A549 (cell line): Measurements from ENCODE around the gene FSTL5. TPM values are rescaled to one million over a fixed set of nuclear protein-coding genes. Genes with fewer than 3 reads are reported as not detected.

Source experiments
- ATAC-seq, 2 experiments: fragments of 200-7000 bp in 1 of 2; fragments of >200 bp in 1 of 2; cut with Nextera tagmentation in 1 of 2; cut with Tn5 transposase in 1 of 2; 3 replicates each; pipeline versions ENCODE4 v1.8.0 to v1.9.1; 2018 to 2020; ENCODE audit warnings: mild to moderate bottlenecking in 1 of 2, moderate library complexity in 1 of 2
- CTCF ChIA-PET: fragments of 300-600 bp; sonication (Branson Sonifier 250); formaldehyde crosslinking; extraction: SDS; loops from one replicate; lab custom pipeline; 2021; ENCODE audit warnings: antibody characterized with exemption, inconsistent platforms; lab: Yijun Ruan, JAX
- POLR2A ChIA-PET: fragments of 350-600 bp; formaldehyde crosslinking; extraction: SDS; loops from one replicate; lab custom pipeline; 2021; ENCODE audit warnings: antibody characterized with exemption, inconsistent platforms; lab: Yijun Ruan, JAX
- DNase-seq, 2 experiments: peaks; one replicate each; pipeline versions ENCODE4 v3.0.0 to v3.0.0-alpha.2; 2011 to 2016; ENCODE audit warnings: low read depth in 1 of 2, low spot score in 1 of 2
- FAIRE-seq: peaks from 2 replicates; lab custom pipeline; 2011; peaks lifted over from hg19 to GRCh38; lab: Jason Lieb, UNC
- H3K27ac ChIP-seq, 2 experiments: fragments of >200 bp; sonication (Bioruptor Twin); formaldehyde crosslinking; 3 replicates each; pipeline ENCODE4 v1.5.1; 2016 to 2017
- H3K4me1 ChIP-seq: fragments of >200 bp; sonication (Bioruptor Twin); formaldehyde crosslinking; 3 replicates; pipeline ENCODE4 v1.6.1; 2016
- H3K4me2 ChIP-seq: fragments of >200 bp; sonication (Bioruptor Twin); formaldehyde crosslinking; 3 replicates; pipeline ENCODE4 v1.6.1; 2016
- H3K4me3 ChIP-seq: fragments of >200 bp; sonication (Bioruptor Twin); formaldehyde crosslinking; 3 replicates; pipeline ENCODE4 v1.5.1; 2016
- H3K9me3 ChIP-seq: fragments of >200 bp; sonication (Bioruptor Twin); formaldehyde crosslinking; 3 replicates; pipeline ENCODE4 v1.6.1; 2016
- CHD2 ChIP-seq: fragments of 150-350 bp; IDR thresholded peaks from 2 replicates; pipeline ENCODE4 v1.6.1; 2014; ENCODE audit warnings: low read length; ENCODE audit not compliant: partially characterized antibody
- CHD4 ChIP-seq: fragments of 200-600 bp; sonication (generic); IDR thresholded peaks from 2 replicates; pipeline ENCODE4 v1.6.1; 2016; ENCODE audit warnings: antibody characterized with exemption, mild to moderate bottlenecking, borderline replicate concordance
- EP300 ChIP-seq, 2 experiments: fragments of >200 bp; sonication (Bioruptor Twin); formaldehyde crosslinking; IDR thresholded peaks; 2 replicates in 1 of 2; 3 replicates in 1 of 2; pipeline ENCODE4 v1.6.1; 2016 to 2017
- FOSB ChIP-seq: fragments of 250-450 bp; sonication (Bioruptor Pico); IDR thresholded peaks from 2 replicates; pipeline ENCODE4 v1.5.0; 2020; ENCODE audit warnings: mild to moderate bottlenecking, moderate library complexity
- FOSL2 ChIP-seq, 2 experiments: fragments of 450-650 bp in 1 of 2; fragments of >200 bp in 1 of 2; sonication (Bioruptor Twin) in 1 of 2; formaldehyde crosslinking; IDR thresholded peaks; 2 replicates each; pipeline versions ENCODE4 v1.5.0 to v1.6.1; 2016 to 2020; ENCODE audit warnings: mild to moderate bottlenecking in 1 of 2, moderate library complexity in 1 of 2
- HDAC2 ChIP-seq: fragments of 200-600 bp; sonication (generic); IDR thresholded peaks from 2 replicates; pipeline ENCODE4 v1.6.1; 2016
- HOXB5 ChIP-seq: fragments of 250-450 bp; sonication (Bioruptor Pico); IDR thresholded peaks from 2 replicates; pipeline ENCODE4 v1.5.0; 2020; ENCODE audit warnings: mild to moderate bottlenecking, moderate library complexity
- JUN ChIP-seq, 2 experiments: fragments of >200 bp; sonication (Bioruptor Twin); formaldehyde crosslinking; IDR thresholded peaks; 2 replicates in 1 of 2; 3 replicates in 1 of 2; pipeline ENCODE4 v1.6.1; 2016 to 2017
- JUNB ChIP-seq: fragments of >200 bp; sonication (Bioruptor Twin); formaldehyde crosslinking; IDR thresholded peaks from 2 replicates; pipeline ENCODE4 v1.6.1; 2016
- MAZ ChIP-seq: fragments of 150-350 bp; IDR thresholded peaks from 2 replicates; pipeline ENCODE4 v1.6.1; 2014; ENCODE audit warnings: antibody characterized with exemption, low read depth, low read length, borderline replicate concordance
- POLR2A ChIP-seq: IDR thresholded peaks from 2 replicates; pipeline ENCODE4 v1.6.1; 2012; ENCODE audit warnings: mild to moderate bottlenecking, low read length
- RARB ChIP-seq: fragments of 250-450 bp; sonication (Bioruptor Pico); IDR thresholded peaks from 2 replicates; pipeline ENCODE4 v1.8.0; 2021; ENCODE audit warnings: mild to moderate bottlenecking, moderate library complexity
- SREBF2 ChIP-seq: fragments of 450-650 bp; IDR thresholded peaks from 2 replicates; pipeline ENCODE4 v1.6.1; 2014; ENCODE audit warnings: mild to moderate bottlenecking, moderate library complexity
- TFCP2L1 ChIP-seq: fragments of 250-450 bp; sonication (Bioruptor Pico); IDR thresholded peaks from 2 replicates; pipeline ENCODE4 v1.5.0; 2021; ENCODE audit warnings: mild to moderate bottlenecking
- ZC3H11A ChIP-seq: fragments of 450-650 bp; IDR thresholded peaks from 2 replicates; pipeline ENCODE4 v1.6.1; 2014; ENCODE audit warnings: antibody characterized with exemption, mild to moderate bottlenecking
- WGBS: methylation state at CpG from one replicate; pipeline ENCODE4 v1.1.6; 2017; ENCODE audit errors: missing lambda C conversion rate; 5-methylcytosine and 5-hydroxymethylcytosine counted together
- polyA plus RNA-seq, 4 experiments: library from polyadenylated mRNA; depleted of rRNA in 3 of 4; stranded (reverse); fragments of >200 nt; fragmentation: RNase III in 1 of 4; extraction: RNeasy Plus Mini Kit Qiagen cat#74134 plus additional on column Dnase treatment in 1 of 4; gene quantifications; 2 replicates in 3 of 4; 3 replicates in 1 of 4; pipeline ENCODE4 v1.2.3, GENCODE V29; 2011 to 2017
- TF ChIP-seq, protein P1 (sequence below): fragments of 250-450 bp; sonication (Bioruptor Pico); IDR thresholded peaks from 2 replicates; pipeline ENCODE4 v1.5.0; 2021; ENCODE audit warnings: mild to moderate bottlenecking, moderate library complexity, borderline replicate concordance
- TF ChIP-seq, protein P2 (sequence below): fragments of 150-350 bp; IDR thresholded peaks from 2 replicates; pipeline ENCODE4 v1.6.1; 2014; ENCODE audit warnings: low read depth, mild to moderate bottlenecking, low read length
- TF ChIP-seq, protein P3 (sequence below): fragments of 450-650 bp; IDR thresholded peaks from 2 replicates; pipeline ENCODE4 v1.6.1; 2014; ENCODE audit warnings: antibody characterized with exemption
- TF ChIP-seq, protein P4 (sequence below): fragments of 250-450 bp; sonication (Bioruptor Pico); IDR thresholded peaks from 2 replicates; pipeline ENCODE4 v1.5.0; 2020; ENCODE audit warnings: low read depth, mild to moderate bottlenecking, moderate library complexity
- TF ChIP-seq, protein P5 (sequence below): IDR thresholded peaks from 2 replicates; pipeline ENCODE4 v1.6.1; 2012; ENCODE audit warnings: low read depth, borderline replicate concordance

FSTL5 gene
- polyA plus RNA-seq, 2 of the 4 experiments (the other 2 are of a cell fraction): 0.06 to 0.10 TPM

DNA sequence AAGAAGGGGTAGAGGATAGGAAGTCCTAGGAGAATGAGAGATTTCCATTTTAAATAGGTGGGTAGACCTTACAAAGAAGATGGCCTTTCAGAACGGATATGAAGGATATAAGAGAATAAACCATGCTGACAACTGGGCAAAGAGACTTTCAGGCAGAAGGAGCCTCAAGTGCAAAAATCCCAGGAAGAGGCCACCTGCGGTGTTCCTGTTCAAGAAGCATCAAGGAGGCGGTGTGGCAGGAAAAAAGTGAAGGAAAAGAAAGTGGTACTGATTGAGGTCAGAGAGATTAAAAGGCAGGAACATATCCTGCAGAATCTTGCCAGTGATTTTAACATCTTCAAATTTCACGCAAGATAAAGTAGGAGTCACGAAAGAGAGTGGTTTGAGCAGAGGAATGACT is 172.0 kb downstream of the FSTL5 start:
- ATAC-seq: no peak
- Histone ChIP-seq H3K4me3 (no peak overlapping the region), H3K4me2 (no peak overlapping the region), H3K9me3 (no peaks in the 10 kb centered on the region), H3K4me1 (no peaks in the 10 kb centered on the region), H3K27ac (no peak overlapping the region)
- DNase-seq: no peak
- no peak for FAIRE-seq
- ChIA-PET POLR2A (no interaction called here), CTCF (no interaction called here)
- WGBS: 70% methylated on average over 5 of the region's 5 CpGs
- TF ChIP-seq, protein P1, sequence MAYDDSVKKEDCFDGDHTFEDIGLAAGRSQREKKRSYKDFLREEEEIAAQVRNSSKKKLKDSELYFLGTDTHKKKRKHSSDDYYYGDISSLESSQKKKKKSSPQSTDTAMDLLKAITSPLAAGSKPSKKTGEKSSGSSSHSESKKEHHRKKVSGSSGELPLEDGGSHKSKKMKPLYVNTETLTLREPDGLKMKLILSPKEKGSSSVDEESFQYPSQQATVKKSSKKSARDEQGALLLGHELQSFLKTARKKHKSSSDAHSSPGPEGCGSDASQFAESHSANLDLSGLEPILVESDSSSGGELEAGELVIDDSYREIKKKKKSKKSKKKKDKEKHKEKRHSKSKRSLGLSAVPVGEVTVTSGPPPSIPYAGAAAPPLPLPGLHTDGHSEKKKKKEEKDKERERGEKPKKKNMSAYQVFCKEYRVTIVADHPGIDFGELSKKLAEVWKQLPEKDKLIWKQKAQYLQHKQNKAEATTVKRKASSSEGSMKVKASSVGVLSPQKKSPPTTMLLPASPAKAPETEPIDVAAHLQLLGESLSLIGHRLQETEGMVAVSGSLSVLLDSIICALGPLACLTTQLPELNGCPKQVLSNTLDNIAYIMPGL (CRISPR knock-in tag): no peak
- TF ChIP-seq RARB (CRISPR knock-in tag) (no peak), POLR2A (no peak), HDAC2 (no peak), EP300 (IDR thresholded peaks at IDR 0.05) (no peak), FOSL2 (IDR thresholded peaks at IDR 0.05) (no peak), FOSL2 (CRISPR knock-in tag; IDR thresholded peaks at IDR 0.05) (no peak), CHD4 (no peak), FOSB (CRISPR knock-in tag) (no peak), ZC3H11A (no peak), HOXB5 (CRISPR knock-in tag) (no peak)
- TF ChIP-seq, protein P2, sequence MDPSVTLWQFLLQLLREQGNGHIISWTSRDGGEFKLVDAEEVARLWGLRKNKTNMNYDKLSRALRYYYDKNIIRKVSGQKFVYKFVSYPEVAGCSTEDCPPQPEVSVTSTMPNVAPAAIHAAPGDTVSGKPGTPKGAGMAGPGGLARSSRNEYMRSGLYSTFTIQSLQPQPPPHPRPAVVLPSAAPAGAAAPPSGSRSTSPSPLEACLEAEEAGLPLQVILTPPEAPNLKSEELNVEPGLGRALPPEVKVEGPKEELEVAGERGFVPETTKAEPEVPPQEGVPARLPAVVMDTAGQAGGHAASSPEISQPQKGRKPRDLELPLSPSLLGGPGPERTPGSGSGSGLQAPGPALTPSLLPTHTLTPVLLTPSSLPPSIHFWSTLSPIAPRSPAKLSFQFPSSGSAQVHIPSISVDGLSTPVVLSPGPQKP: no peak
- TF ChIP-seq, protein P3, sequence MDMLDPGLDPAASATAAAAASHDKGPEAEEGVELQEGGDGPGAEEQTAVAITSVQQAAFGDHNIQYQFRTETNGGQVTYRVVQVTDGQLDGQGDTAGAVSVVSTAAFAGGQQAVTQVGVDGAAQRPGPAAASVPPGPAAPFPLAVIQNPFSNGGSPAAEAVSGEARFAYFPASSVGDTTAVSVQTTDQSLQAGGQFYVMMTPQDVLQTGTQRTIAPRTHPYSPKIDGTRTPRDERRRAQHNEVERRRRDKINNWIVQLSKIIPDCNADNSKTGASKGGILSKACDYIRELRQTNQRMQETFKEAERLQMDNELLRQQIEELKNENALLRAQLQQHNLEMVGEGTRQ: no peak
- TF ChIP-seq, protein P4, sequence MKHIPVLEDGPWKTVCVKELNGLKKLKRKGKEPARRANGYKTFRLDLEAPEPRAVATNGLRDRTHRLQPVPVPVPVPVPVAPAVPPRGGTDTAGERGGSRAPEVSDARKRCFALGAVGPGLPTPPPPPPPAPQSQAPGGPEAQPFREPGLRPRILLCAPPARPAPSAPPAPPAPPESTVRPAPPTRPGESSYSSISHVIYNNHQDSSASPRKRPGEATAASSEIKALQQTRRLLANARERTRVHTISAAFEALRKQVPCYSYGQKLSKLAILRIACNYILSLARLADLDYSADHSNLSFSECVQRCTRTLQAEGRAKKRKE (CRISPR knock-in tag): no peak

DNA sequence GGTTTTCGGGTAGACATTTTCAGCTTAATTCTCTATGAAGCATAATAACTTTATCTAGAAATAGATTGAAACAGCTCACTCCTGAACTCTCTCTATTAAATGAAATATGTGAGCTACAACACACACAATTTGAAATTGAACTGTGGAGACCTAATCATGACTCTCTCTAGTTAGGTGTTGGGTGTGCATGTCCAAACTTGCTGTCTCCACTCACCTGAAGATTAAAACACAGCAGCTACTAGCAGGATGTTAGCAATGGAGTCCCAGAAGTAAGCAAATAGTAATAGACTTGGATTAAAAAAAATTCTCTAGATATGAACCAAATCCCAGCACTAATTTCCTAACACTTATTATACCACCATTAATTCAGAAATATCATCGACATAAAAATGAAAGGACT is 173.1 kb downstream of the FSTL5 start:
- no peak overlapping the region for H3K4me2 ChIP-seq
- POLR2A ChIA-PET: no interaction called here
- ATAC-seq (no peak), DNase-seq (no peak), FAIRE-seq (no peak)
- H3K9me3 ChIP-seq: no peaks in the 10 kb centered on the region
- CTCF ChIA-PET: no interaction called here
- no peak overlapping the region for H3K4me3 ChIP-seq
- 36% methylated on average over 2 of the region's 2 CpGs for WGBS
- TF ChIP-seq, protein P5, sequence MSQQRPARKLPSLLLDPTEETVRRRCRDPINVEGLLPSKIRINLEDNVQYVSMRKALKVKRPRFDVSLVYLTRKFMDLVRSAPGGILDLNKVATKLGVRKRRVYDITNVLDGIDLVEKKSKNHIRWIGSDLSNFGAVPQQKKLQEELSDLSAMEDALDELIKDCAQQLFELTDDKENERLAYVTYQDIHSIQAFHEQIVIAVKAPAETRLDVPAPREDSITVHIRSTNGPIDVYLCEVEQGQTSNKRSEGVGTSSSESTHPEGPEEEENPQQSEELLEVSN: no peak
- TF ChIP-seq ZC3H11A: no peak
- TF ChIP-seq, all 56 proteins: peak for 0
- no peak overlapping the region for H3K27ac ChIP-seq
- no peaks in the 10 kb centered on the region for H3K4me1 ChIP-seq

DNA sequence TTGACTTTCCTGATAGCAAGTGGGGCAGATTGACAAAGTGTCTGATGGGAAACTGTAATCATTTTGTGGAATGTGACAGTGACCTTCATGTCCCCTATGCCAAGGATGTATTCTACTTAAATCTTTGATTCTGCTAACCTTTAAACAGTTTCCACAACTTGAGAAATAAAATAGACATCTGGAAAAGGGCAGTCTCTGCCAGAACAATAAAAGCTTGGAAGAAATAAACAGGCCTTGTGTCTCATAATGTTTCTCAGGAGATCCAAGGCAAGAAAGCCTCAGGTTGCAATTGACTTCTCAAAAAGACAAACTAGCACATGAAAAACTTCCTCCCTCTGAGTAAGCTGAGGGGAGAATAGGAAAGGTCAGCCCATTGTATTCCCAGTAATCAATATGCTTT is 174.9 kb downstream of the FSTL5 start:
- ChIA-PET CTCF (no interaction called here), POLR2A (no interaction called here)
- DNase-seq (no peak), FAIRE-seq (no peak), ATAC-seq (no peak)
- TF ChIP-seq JUN (IDR thresholded peaks at IDR 0.05) (no peak), JUNB (no peak), SREBF2 (no peak), MAZ (no peak), CHD2 (no peak), TFCP2L1 (CRISPR knock-in tag) (no peak)
- Histone ChIP-seq H3K4me2 (no peak overlapping the region), H3K9me3 (no peaks in the 10 kb centered on the region), H3K27ac (no peak overlapping the region), H3K4me3 (no peak overlapping the region), H3K4me1 (no peaks in the 10 kb centered on the region)
